Activated CD4-positive, alpha-beta T cell treated with anti-CD3 and anti-CD28 coated beads, Interleukin-2, amount 50 U/mL, for 24 hours (primary cell): ENCODE data around the gene SARNP.

Source experiments
- DNase-seq, 2 donors: peaks; one replicate each; pipeline ENCODE4 v3.0.0-alpha.2; 2020; ENCODE audit warnings: low read depth in 1 of 2, low spot score in 1 of 2

SARNP gene

DNA sequence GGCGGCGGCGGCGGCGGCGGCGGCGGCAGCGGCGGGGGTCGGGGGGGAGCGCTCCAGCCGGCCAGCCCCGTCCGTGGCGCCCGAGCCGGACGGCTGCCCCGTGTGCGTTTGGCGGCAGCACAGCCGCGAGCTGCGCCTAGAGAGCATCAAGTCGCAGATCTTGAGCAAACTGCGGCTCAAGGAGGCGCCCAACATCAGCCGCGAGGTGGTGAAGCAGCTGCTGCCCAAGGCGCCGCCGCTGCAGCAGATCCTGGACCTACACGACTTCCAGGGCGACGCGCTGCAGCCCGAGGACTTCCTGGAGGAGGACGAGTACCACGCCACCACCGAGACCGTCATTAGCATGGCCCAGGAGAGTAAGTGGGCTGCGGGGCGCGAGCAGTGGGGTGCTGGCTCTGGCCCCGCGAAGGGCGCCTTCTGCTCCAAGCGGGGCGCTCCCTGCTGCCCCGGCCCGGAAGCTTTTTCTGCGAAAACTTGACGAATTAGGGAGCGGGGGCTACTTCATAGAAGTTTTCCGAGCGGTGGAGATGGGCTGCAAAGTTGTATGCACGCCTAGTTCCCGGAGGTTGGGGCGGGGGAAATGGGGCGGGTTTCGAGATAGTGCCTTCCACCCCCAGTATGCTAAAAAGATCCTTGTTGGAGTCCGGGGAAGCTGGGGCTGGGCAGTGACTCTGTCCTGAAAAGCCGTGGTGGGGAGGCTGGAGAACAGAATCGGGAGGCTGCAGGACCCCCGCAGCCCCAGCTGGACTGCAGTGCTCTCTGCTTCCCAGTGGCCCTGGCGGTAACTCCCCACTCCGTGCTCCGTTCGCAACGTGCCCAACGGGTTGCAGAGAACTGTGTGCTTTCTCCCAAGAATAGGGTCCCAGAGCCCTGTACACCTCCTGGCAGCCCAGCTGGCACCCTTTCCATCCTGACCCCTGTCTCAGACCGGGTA is 73.9 kb downstream of the SARNP start:
- DNase-seq = no peak

DNA sequence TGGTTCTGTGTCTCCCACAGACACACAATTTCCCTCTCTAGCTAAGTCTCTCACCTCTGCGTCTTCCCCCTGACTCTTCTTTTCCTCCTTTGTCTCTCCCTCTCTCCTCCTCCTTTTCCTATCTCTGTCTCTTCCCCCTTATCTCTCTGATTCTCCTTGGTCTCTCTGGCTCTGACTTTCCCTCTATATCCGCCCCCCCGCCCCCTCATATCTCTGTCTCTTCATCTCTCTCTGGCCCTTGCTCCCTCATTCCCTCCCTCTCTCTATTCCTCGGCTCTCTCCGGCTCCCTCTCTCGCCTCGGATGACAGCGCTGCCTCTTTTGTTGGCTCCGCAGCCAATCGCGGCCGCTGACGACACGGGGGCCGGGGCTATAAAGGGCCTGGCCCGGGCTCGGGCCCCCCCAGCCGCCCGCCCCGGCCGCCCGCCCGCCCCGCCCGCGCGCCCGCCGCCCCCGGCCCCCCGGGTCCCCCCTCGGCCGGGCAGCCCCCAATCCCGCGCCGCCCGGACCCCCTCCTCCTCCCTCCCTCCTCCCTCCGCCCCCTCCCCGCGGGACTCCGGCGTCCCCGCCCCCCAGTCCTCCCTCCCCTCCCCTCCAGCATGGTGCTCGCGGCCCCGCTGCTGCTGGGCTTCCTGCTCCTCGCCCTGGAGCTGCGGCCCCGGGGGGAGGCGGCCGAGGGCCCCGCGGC is 74.7 kb downstream of the SARNP start, which contains the start of gene GDF11:
Gene GDF11, plus strand, starts transcription at position 404 of the 687 bp plus-strand sequence. Its CDS starts 195 bp downstream, at position 599.
- peak; percentile 50 to 60 for DNase-seq

DNA sequence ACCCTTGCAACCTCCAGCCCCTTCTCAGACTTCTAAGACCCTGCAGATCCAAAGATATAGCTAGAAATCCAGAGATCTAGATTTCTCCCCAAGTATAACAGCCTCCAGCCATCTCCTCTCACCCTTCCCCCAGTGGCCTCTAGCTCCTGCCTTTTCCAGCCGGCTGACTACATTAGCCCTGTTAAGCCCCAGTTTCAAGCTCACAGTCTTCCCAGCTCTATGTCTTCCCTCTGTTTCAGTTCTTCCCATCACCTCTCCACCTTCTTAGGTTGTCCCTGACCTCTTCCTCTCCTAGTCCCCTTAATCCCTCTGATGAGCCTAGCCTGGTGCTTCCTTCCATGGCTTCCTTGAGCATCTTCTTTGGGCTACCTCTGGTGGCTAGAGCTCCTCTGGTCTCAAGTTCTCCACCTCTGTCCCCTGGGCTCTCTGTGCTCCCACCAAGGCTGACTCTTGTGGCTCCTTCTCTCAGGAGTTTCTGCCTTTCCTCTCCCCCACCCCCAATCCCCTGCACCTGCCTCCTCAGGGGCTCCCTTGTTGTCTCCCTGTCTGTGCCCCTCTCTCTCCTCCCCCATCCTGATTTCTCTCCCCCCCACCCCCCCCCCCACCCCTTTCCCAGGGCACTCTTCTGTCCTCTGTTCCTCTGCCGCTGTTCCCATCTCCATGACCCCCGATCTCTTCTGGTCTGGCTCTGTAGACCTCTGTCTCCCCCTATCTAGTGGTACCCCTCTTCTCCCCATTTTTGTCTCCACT is 75.4 kb downstream of the SARNP start:
- DNase-seq = no peak

DNA sequence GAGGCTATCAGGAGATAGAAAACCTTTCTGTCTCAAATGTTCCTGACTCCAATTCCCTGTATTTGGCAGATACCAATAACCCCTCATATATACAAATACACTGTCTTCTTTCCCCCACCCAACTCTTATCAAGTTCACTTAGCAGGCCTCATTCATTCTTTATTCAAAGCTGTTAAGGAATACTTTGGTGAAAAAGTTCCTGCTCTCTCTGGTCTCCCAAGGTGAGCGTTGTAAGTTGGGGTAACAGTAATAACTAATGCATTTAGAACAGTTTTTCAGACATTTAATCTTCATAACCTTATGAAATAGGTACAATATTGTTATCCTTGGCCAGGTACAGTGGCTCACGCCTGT is 78.5 kb downstream of the SARNP start:
- DNase-seq = no peak

DNA sequence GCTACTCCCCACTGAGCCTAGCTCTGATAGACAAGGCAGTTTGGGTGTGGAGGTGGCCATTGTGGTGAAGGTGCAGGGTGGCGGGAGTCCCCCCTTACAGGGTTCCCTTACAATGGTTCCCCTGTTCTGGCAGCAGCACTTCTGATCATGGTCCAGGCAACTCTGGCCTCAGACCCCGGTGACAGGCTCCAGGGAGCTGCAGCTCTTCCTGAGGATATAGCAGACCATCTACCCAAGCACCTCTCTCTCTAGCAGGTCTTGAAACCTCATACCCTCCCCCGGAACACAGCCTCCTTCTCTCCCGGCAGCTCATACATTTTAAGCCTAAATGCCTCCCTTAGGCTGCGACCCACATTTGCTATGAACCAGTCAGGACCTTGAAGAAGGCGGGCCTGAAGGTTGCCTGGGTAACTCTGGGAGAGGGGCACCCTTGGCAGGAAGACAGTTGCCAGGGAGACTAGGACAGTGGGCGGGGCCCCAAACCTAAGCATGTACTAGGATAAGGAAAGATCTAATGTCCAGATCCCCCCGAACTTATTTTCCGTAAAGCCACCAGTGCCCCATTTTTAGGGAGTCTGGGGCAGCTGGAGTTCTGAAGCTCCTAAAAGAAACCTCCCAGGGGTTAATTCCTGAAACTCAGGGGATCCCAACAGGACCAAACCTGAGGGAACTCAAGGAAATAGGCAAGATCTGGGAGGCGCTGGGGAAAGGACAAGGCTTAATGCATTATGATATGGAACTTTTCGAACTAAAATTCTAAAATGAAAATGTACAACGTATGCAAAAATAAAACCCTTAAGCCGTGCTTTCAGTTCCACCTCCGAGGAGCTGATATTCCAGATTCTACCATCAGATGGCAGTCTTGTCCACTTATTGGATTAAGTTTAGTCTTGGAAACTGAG is 79.2 kb downstream of the SARNP start:
- peak; percentile 49 to 84 for DNase-seq

DNA sequence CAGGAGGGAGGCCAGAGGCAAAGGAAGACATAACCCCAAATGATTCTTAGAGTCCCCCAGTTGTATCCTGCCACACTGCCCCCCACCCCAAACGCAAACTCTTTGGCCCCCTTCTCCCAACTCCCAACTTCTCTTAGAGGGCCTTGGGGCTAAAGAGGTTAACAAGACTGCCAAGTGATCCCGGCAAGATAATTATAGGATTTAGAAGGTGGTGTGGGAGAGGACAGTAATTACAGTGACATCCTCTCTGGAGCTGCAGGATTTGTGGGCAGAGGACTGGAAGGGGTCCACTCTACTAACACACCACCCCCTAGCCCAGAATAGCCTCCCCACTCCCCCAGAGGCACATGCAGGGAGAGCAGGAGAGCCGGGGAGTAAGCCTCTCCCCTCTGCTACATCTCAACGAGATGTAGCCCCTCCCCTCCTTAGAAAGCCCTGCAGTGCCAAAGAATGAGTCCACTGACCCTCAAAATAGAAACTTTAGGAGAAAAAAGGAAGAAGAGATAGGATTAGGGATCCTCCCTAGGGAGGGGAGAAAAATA is 79.9 kb downstream of the SARNP start:
- DNase-seq = no peak

DNA sequence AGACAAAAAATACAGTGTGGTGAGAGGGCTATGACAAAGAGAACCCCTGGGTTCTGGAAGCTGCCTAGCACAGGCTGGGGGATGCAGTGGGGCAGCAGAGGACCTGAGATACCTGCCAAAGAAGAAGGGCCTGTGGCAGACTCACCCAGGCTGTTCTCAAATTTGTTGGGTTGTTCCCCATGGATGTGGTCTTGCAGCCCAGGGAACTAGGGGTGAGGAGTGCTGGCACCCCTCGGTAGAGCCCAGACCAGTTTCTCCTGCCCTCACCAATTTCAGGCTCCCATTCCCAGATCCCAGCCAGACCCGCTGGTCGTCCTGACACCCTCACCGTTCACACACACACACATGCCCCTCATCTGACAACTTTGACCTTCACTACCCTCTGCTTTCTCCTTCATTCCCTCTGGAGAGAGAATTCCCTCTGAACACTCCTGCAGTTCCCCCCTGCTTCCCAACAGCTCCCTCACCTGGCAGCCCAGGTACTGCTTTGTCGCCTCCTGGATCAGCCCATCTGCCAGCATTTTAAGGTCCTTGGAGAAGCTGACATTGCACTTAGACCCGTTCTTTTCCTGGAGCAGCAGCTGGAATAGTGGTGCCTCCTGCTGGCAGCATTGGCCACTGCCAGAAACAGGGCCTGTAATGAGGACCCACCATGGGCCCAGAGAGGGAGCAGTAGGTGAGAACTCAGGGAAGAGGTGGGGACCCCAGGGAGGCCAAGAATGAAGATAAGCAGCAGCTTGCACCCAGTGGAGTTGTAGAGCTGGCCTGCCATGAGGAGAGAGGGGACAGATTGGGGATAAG is 80.5 kb downstream of the SARNP start:
- no peak for DNase-seq

DNA sequence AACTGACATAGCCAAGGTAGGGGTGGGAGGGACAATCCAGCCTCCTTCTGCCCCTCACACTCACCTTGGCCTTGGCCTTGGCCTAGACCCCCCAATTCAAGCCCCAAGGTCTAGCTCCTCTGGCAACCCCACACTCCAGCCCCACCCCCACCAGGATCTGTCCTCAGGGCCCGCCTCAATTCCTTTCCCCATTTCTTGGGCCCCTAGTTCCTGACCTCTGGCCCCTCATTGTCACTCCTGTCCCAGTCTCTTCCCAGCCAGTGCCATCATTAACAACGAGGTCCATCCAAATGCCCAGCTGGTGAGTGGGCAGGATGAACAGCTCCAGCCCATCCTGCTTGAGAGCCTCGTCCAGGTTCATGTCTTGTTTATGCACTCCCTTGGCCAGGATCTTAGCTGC is 81.4 kb downstream of the SARNP start:
- DNase-seq = no peak

DNA sequence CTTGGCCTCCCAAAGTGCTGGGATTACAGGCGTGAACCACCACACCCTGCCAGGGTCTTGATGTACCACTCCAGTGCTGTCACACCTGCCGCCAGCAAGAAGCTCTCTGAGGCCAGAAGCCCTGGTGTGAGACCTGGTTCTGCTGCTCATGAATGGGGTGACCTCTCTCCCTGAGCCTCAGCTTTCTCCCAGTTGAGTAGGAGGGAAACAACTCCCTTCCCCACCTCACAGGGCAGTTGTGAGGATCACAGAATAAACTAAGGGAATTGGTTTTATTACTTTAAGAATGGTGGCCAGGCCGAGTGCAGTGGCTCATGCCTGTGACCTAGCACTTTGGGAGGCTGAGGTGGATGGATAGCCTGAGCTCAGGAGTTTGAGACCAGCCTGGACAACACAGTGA is 82.9 kb downstream of the SARNP start:
- DNase-seq = no peak

DNA sequence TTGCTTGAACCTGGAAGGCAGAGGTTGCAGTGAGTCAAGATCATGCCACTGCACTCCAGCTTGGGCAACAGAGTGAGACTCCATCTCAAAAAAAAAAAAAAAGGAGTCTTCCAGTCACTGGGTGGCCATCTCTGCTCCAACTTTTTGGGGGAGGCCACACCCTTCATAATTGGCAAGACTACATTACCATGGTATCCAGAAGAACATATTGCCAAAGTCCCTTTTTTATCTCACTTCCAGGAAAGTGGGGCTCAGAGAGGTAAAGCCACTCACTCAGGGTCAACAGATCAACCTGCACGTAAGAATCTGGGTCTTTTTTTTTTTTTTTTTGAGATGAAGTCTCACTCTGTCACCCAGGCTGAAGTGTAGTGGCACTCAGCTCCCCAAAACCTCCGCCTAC is 83.7 kb downstream of the SARNP start:
- DNase-seq = no peak

DNA sequence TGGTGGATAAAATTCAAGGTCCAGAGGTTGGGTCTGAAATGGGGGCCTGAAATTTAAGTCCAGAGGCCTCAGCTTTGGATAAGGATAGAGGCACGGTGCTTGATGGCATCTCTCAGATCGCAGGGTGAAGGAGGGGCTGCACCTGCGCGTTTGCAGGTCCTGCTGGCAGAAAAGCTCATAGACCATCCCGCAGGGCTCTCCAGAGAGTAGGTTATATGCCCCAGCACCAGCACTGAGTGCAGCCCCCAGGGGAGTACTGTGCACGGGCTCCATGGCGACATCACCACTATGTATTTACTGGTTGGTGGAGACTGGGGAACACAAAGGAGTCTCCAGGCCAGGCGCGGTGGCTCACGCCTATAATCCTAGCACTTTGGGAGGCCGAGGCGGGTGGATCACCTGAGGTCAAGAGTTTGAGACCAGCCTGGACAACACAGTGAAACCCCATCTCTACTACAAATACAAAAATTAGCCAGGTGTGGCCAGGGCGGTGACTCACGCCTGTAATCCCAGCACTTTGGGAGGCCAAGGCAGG is 84.4 kb downstream of the SARNP start:
- no peak for DNase-seq

DNA sequence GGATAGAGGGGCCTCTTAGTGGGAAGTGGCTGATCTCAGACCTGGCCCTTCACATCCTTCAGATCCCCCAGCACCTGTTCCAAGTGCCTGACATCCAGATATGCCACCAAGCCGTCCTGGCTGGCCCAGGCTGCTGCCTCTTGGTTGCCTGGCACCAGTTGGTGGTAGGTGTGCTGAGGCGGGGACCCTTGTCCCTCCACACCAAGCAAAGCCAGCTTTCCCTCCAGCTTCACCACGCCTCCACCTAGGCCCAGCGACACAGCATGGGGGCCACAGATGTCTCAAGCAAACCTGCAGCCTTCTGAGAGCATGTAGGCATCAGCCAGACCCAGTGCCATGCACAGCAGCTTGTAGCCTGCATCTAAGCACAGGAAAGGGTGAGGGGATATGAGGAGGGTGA is 85.2 kb downstream of the SARNP start:
- no peak for DNase-seq

DNA sequence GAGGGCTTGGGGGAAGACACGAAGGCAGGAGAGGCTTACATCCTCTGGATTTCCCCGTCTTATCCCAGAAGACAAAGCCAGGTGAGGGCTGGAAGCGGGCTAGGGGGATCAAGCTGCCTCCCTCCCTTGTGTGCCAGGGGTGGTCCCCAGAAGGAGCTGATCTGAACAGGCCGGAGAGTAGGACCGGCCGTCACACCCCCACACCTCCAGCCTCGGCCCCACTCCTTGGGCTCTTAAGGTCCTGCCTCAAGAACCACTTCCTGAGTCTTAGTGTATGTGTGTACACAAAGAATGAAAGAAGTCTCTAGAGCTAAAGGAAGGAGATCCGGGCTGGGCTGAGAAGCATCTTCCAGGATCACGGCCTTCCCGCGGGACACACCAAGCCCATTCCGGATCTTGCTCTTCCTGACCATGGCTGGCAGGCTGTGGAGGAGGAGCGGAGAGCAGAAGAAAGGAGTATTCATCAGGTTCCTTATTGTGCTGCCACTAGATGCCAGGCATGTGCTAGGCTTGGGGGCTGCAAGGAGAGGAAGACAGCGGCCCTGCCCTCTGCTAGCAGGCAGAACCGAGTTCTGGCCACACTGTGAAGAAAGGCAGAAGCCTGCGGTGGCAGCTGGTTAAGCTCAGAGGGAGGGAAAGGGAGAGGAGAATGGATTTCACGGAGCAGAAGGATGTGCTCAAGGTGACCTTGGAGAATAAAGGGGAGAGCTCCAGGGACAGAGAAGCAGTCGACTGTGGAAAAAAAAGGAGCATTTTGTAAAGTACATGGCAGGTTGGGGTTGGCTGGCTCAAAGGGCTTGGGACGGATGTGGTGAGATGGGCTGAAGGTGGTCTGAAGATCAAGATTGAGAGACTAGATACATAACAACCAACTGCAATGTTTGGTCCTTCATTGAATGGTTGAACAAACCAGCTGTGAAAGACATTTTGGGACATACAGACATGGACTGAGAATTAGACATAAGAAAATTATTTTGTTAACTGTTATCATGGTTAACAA is 87.4 kb downstream of the SARNP start:
- no peak for DNase-seq

DNA sequence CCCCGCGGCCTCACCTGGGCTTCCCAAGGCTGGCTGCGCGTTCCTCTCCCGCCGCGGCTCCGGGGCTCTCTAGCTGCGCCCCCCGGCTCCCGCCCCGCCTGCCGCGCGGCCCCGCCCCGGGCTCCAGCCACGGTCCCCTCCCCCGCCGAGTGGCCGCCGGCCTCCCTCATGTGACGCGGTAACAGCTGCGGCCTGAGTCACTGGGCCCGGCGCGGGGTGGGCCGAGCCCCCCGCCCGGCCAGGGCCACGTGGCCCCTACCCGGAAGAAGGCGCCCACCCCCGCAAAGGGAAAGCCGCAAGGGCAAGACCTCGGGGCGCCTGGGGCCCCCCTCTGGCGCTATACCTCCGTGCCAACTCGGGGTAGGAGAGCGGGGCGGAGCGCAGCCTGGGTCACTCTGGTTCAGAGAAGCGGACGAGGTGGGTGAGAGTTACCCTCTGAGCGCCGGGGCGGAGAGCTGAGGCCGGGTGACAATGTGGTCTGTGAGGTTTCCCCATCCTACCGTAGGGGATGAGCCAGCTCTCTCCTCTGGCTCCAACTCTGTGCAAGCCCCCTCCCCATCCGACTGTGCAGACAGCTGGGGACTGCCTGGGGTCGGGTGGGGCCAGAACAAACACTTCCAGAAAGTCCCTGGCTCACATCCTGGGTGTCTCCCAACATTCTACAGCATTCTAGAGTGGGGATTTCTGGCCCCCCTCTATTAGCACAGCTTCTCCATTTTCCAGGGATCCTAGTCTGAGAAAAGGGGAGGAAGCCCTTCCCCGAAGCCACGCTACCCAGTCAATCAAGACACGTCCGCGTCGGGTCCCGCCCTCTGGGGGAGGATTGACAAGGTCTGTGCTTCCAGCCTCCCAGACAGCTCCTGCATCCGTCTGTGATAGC is 88.3 kb downstream of the SARNP start, which contains the start of gene CD63:
Gene CD63, minus strand, starts transcription at position 71 of the 880 bp plus-strand sequence. CDS start 668 bp downstream, outside the sequence.
- peak; percentile 51 to 66 for DNase-seq

DNA sequence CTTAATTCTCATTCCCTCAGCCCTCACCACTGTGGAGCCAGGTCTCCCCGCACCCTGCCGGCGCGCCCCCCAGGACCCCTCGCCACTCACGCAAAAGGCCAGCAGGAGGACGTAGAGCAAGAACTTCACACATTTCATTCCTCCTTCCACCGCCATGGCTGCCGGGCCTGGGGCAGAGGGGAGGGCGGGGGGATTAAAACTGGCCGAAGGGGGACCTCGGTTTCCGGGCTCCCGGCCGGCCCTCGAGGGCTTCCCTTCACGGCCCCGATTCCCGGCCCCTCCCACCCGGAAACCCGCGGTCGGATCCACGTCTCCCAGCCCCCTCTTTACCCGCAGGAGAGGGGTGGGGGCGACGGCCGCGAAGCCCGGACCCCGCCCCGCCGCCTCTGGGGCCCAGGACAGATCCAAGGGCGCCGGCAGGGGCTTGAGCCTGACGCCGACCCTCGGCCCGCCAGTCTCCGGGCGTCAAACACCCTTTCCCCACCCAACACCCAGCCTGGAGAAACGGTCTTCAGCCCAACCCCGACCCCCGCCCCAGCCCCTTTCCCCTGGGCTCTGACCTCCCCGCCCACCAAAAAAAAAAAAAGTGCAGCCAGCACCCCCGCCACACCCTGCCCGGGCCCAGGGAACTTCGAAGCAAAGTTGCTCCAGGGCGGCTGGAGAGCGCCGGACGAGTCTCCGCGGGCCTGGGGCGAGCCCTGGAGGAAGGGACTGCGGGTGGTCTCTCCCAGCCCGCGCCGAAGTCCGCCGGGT is 89.2 kb downstream of the SARNP start:
- no peak for DNase-seq

DNA sequence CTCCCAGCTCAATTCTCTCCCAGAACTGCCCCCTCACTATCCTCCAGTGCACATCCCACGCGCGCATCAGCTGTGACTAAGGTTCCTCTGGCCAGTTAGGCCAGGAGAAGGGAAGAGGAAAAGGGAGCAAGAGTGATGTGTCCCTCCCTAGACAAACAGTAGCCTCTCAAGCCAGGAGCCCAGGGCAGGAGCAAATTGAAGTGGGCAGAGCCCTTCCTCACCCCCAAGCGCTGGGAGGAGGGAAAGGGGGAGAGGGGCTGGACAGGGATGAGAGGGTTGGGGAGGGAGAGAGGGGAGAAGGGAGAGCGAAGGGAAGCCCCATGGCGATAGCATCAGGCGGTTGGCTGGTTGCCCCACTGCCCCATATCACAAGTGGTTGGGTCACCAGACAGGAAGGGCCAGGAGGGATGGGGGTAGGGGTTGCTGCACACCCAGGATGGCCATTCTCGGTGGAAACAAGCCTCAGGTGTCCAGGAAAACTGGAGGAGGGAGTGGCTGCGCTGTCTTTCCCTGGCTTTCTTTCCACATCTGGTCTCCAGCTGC is 89.8 kb downstream of the SARNP start:
- no peak for DNase-seq
